ENCODE measurements around the gene OR11H7. TPM values are rescaled to one million over a fixed set of nuclear protein-coding genes. Genes with fewer than 3 reads are reported as not detected.

OR11H7 gene
- total RNA-seq, 2 donors from 2014 or later: not detected

- Histone ChIP-seq H3K9me3 (ENCODE audit: control insufficient read depth, low read length) (peaks cover 75% of the 10 kb centered on the region), H3K4me3 (ENCODE audit: low read length) (no peak overlapping the region), H3K27ac (ENCODE audit: low read depth, low read length) (no peak overlapping the region), H3K9ac (ENCODE audit: extremely low read depth, low read length, poor library complexity, severe bottlenecking) (no peak overlapping the region), H3K4me1 (ENCODE audit: control insufficient read depth, insufficient read depth, low read length) (no peaks in the 10 kb centered on the region), H3K36me3 (ENCODE audit: control insufficient read depth, insufficient read depth, low read length) (no peaks in the 10 kb centered on the region), H3K27me3 (ENCODE audit: control insufficient read depth, insufficient read depth, low read length, poor library complexity, severe bottlenecking) (no peaks in the 10 kb centered on the region)
- H3K9me3 Mint-ChIP-seq: peaks cover 87% of the 10 kb centered on the region
- TF ChIP-seq CTCF (conservative IDR thresholded peaks at IDR 0.05): no peak
- H3K4me1 Mint-ChIP-seq: no peaks in the 10 kb centered on the region
- no peak overlapping the region for H3K4me3 Mint-ChIP-seq
- no peak for DNase-seq
- 50 to 72% methylated on average over 2 of the region's 2 CpGs for WGBS, 2 experiments (ENCODE audit: insufficient coverage in 1 of 2, insufficient read length in 1 of 2)
- no peaks in the 10 kb centered on the region for H3K36me3 Mint-ChIP-seq (ENCODE audit: low read depth)
- no peak overlapping the region for H3K27ac Mint-ChIP-seq
- H3K27me3 Mint-ChIP-seq (ENCODE audit: insufficient read depth): no peaks in the 10 kb centered on the region
Measured at GRCh38 chr14:20180486-20180885, 48.3 kb upstream of the OR11H7 start.

- Mint-ChIP-seq H3K4me3 (no peak overlapping the region), H3K36me3 (ENCODE audit: low read depth) (no peaks in the 10 kb centered on the region), H3K27ac (no peak overlapping the region), H3K9me3 (peaks cover 88% of the 10 kb centered on the region), H3K4me1 (no peaks in the 10 kb centered on the region), H3K27me3 (ENCODE audit: insufficient read depth) (no peaks in the 10 kb centered on the region)
- no peaks in the 10 kb centered on the region for H3K4me1 ChIP-seq (ENCODE audit: control insufficient read depth, insufficient read depth, low read length)
- no peak overlapping the region for H3K9ac ChIP-seq (ENCODE audit: extremely low read depth, low read length, poor library complexity, severe bottlenecking)
- WGBS, 2 experiments (ENCODE audit: insufficient coverage in 1 of 2, insufficient read length in 1 of 2): 54 to 57% methylated on average over 5 of the region's 5 CpGs
- no peaks in the 10 kb centered on the region for H3K36me3 ChIP-seq (ENCODE audit: control insufficient read depth, insufficient read depth, low read length)
- no peak for TF ChIP-seq CTCF (conservative IDR thresholded peaks at IDR 0.05)
- no peak for DNase-seq
- no peak overlapping the region for H3K4me3 ChIP-seq (ENCODE audit: low read length)
- H3K9me3 ChIP-seq (ENCODE audit: control insufficient read depth, low read length): peaks cover 85% of the 10 kb centered on the region
- H3K27me3 ChIP-seq (ENCODE audit: control insufficient read depth, insufficient read depth, low read length, poor library complexity, severe bottlenecking): no peaks in the 10 kb centered on the region
- no peak overlapping the region for H3K27ac ChIP-seq (ENCODE audit: low read depth, low read length)
Measured at GRCh38 chr14:20184181-20184580, 44.6 kb upstream of the OR11H7 start.

GRCh38 chr14:20190596-20190995 is 38.2 kb upstream of the OR11H7 start, which contains the start of gene OR11G2:
TSS of gene OR11G2 (plus strand) at chr14:20190896. CDS start at chr14:20197438, 6,542 bp downstream.
- Histone ChIP-seq H3K9me3 (ENCODE audit: control insufficient read depth, low read length) (peaks cover 90% of the 10 kb centered on the region), H3K4me1 (ENCODE audit: control insufficient read depth, insufficient read depth, low read length) (no peaks in the 10 kb centered on the region), H3K9ac (ENCODE audit: extremely low read depth, low read length, poor library complexity, severe bottlenecking) (no peak within 1 kb of the TSS), H3K27ac (ENCODE audit: low read depth, low read length) (no peak within 1 kb of the TSS), H3K27me3 (ENCODE audit: control insufficient read depth, insufficient read depth, low read length, poor library complexity, severe bottlenecking) (no peaks in the 10 kb centered on the region), H3K36me3 (ENCODE audit: control insufficient read depth, insufficient read depth, low read length) (no peaks in the 10 kb centered on the region), H3K4me3 (ENCODE audit: low read length) (no peak within 1 kb of the TSS)
- H3K4me1 Mint-ChIP-seq: no peaks in the 10 kb centered on the region
- H3K9me3 Mint-ChIP-seq: peaks cover 94% of the 10 kb centered on the region
- H3K27me3 Mint-ChIP-seq (ENCODE audit: insufficient read depth): no peaks in the 10 kb centered on the region
- H3K4me3 Mint-ChIP-seq: no peak within 1 kb of the TSS
- no peak for DNase-seq
- TF ChIP-seq CTCF (conservative IDR thresholded peaks at IDR 0.05): no peak
- 40% methylated on average over 1 of the region's 1 CpG; no CpG with 5 or more reads in 1 of the 2 experiments for WGBS, 2 experiments (ENCODE audit: insufficient coverage in 1 of 2, insufficient read length in 1 of 2)
- H3K36me3 Mint-ChIP-seq (ENCODE audit: low read depth): no peaks in the 10 kb centered on the region
- H3K27ac Mint-ChIP-seq: no peak within 1 kb of the TSS

Measured in endodermal cell (in vitro differentiated cells).